Body of pancreas (tissue), 4 donors: Measurements from ENCODE around the gene USP33. TPM values are rescaled to one million over a fixed set of nuclear protein-coding genes. Genes with fewer than 3 reads are reported as not detected.
"Not testable (repeated sequence)": the region's sequence is repeated elsewhere in the genome, so short reads cannot be mapped to it uniquely, and the experiment has no call there.

ENCODE experiments used
- ATAC-seq: fragments of 150-250 bp; one replicate; pipeline ENCODE4 v1.9.1; 2016
- DNase-seq, 4 donors: peaks; one replicate each; pipeline ENCODE4 v3.0.0-alpha.2; 2019
- H3K27ac ChIP-seq, 4 donors: fragments of 200-600 bp; sonication (generic); 1 replicate in 3 of 4; 2 replicates in 1 of 4; pipeline versions ENCODE4 v1.5.1 to v1.6.1; 2016 to 2019; ENCODE audit warnings: mild to moderate bottlenecking in 1 of 4, mixed read lengths in 1 of 4, moderate library complexity in 1 of 4
- H3K27me3 ChIP-seq, 2 donors: fragments of 200-600 bp; sonication (generic); one replicate each; pipeline ENCODE4 v1.6.0; 2016; ENCODE audit warnings: mild to moderate bottlenecking in 1 of 2
- H3K36me3 ChIP-seq, 2 donors: fragments of 200-600 bp; sonication (generic); replicated peaks in 1 of 2; 2 replicates each; pipeline ENCODE4 v1.5.1; 2016; ENCODE audit warnings: low read depth in 2 of 2; ENCODE audit not compliant: insufficient read depth in 1 of 2
- H3K4me1 ChIP-seq: fragments of 200-600 bp; sonication (generic); one replicate; pipeline ENCODE4 v1.6.0; 2016
- H3K4me3 ChIP-seq, 2 donors: fragments of 200-600 bp; sonication (generic); 1 replicate in 1 of 2; 2 replicates in 1 of 2; pipeline ENCODE4 v1.5.1; 2016 to 2019
- H3K9me3 ChIP-seq, 3 donors: fragments of 200-600 bp; sonication (generic); 1 replicate in 2 of 3; 2 replicates in 1 of 3; pipeline ENCODE4 v1.5.1; 2016
- CTCF ChIP-seq, 7 experiments: fragments of 450-650 bp in 4 of 7; fragments of 200-600 bp in 3 of 7; sonication (generic) in 3 of 7; IDR thresholded peaks; one replicate each; pipeline ENCODE4 v1.5.1; 2016 to 2019; ENCODE audit warnings: antibody characterized with exemption in 7 of 7
- POLR2A ChIP-seq, 3 donors: fragments of 450-650 bp; IDR thresholded peaks; one replicate each; pipeline ENCODE4 v1.6.1; 2016; ENCODE audit warnings: antibody characterized with exemption in 3 of 3, mild to moderate bottlenecking in 2 of 3
- WGBS, 2 donors: methylation state at CpG; one replicate each; pipeline ENCODE4 v1.1.5; 2017; 5-methylcytosine and 5-hydroxymethylcytosine counted together
- intact Hi-C: fragments of 100-400 bp; cut with DNase I; formaldehyde crosslinking; loops from one replicate; pipeline ENCODE4 v1.15.1; 2023
- total RNA-seq, 2 donors: library from RNA; depleted of rRNA; stranded (reverse); fragments of >200 nt; gene quantifications; one replicate each; pipeline ENCODE4 v1.1.0, GENCODE V29; 2016

Gene USP33
- total RNA-seq, 2 donors from 2014 or later, result 53.1 to 65.1 TPM

GRCh38 chr1:77658271-77658670, 101.4 kb downstream of the USP33 start:
- Histone ChIP-seq H3K4me3 (no peak overlapping the region), H3K4me1 (peaks cover 23% of the 10 kb centered on the region), H3K36me3 (no peaks in the 10 kb centered on the region), H3K27ac (no peak overlapping the region), H3K9me3 (no peaks in the 10 kb centered on the region), H3K27me3 (no peaks in the 10 kb centered on the region)
- 93 to 95% methylated on average over 6 of the region's 6 CpGs for WGBS, 2 donors
- ATAC-seq (no peak), DNase-seq (no peak)
- intact Hi-C loops, result no loop called here
- no peak for TF ChIP-seq POLR2A (IDR thresholded peaks at IDR 0.05)
- TF ChIP-seq CTCF (IDR thresholded peaks at IDR 0.05), result no peak

- intact Hi-C loops, result no loop called here
- DNase-seq (peak; percentile 35 to 67 (median 44)), ATAC-seq (peak; percentile 56)
- peaks cover 16% of the 10 kb centered on the region for H3K4me1 ChIP-seq
- peak overlapping the region in 1 of 4 donors; percentile 26 for H3K27ac ChIP-seq
- H3K27me3 ChIP-seq, result no peaks in the 10 kb centered on the region
- H3K9me3 ChIP-seq, result no peaks in the 10 kb centered on the region
- TF ChIP-seq CTCF (IDR thresholded peaks at IDR 0.05) (no peak), POLR2A (IDR thresholded peaks at IDR 0.05) (no peak)
- no peak overlapping the region for H3K4me3 ChIP-seq
- no peaks in the 10 kb centered on the region for H3K36me3 ChIP-seq
- WGBS, 2 donors, result 16 to 20% methylated on average over 2 of the region's 2 CpGs
Observed at GRCh38 chr1:77655431-77655974, 104.1 kb downstream of the USP33 start.

DNA sequence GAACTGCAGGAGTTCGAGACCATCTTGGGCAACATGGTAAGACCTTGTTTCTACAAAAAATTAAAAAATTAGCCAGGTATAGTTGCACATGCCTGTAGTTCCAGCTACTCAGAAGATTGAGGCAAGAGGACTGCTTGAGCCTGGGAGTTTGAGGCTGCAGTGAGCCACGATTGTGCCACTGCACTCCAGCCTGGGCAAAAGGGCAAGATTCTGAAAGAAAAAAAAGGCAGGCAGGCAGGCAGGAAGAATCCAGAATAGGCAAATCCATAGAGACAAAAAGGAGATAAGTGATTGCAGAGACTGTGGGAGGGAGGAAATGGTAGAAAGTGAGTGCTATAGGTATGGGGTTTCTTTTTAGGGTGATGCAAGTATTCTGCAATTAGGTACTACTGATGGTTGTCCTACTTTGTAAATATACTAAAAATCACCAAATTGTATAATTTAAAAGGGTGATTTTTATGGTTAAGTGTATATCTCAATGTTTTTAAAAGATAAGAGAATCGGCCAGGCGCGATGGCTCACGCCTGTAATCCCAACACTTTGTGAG, 106.6 kb downstream of the USP33 start:
- 69 to 78% methylated on average over 6 of the region's 6 CpGs for WGBS, 2 donors
- H3K4me3 ChIP-seq, result no peak overlapping the region
- H3K27me3 ChIP-seq, result no peaks in the 10 kb centered on the region
- H3K9me3 ChIP-seq, result peaks cover 0 to 5% (median 0%) of the 10 kb centered on the region in 3 donors
- TF ChIP-seq POLR2A (IDR thresholded peaks at IDR 0.05) (no peak), CTCF (IDR thresholded peaks at IDR 0.05) (no peak)
- peaks cover 16% of the 10 kb centered on the region for H3K4me1 ChIP-seq
- H3K27ac ChIP-seq, result no peak overlapping the region
- ATAC-seq (no peak), DNase-seq (no peak)
- H3K36me3 ChIP-seq, result no peaks in the 10 kb centered on the region
- intact Hi-C loops, result no loop called here

DNA sequence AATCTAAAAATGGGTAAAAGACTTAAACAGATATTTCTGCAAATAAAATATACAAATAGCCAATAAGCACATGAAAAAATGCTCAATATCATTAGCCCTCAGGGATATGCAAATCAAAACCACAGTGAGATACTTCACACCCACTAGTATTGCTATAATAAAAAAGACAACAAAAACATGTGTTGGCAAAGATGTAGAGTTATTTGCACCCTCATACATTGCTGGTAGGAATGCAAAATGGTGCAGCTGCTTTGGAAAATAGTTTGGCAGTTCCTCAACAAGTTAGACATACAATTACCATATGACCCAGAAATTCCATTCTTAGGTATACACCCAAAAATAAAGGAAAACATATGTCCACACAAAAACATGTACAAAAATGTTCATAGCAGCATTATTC, 107.4 kb downstream of the USP33 start:
- no peak overlapping the region for H3K27ac ChIP-seq
- TF ChIP-seq POLR2A (IDR thresholded peaks at IDR 0.05) (no peak), CTCF (IDR thresholded peaks at IDR 0.05) (no peak)
- ATAC-seq (no peak), DNase-seq (no peak)
- H3K4me3 ChIP-seq, result no peak overlapping the region
- H3K4me1 ChIP-seq, result peaks cover 16% of the 10 kb centered on the region
- no peaks in the 10 kb centered on the region for H3K36me3 ChIP-seq
- intact Hi-C loops, result no loop called here
- peaks cover 0 to 5% (median 0%) of the 10 kb centered on the region in 3 donors for H3K9me3 ChIP-seq
- no peaks in the 10 kb centered on the region for H3K27me3 ChIP-seq

GRCh38 chr1:77649127-77649526, 110.5 kb downstream of the USP33 start:
- no peak for DNase-seq
- H3K4me1 ChIP-seq, result no peaks in the 10 kb centered on the region
- intact Hi-C loops, result no loop called here
- no peak for TF ChIP-seq CTCF (IDR thresholded peaks at IDR 0.05)
- no peak for TF ChIP-seq POLR2A (IDR thresholded peaks at IDR 0.05)
- no peak overlapping the region for H3K4me3 ChIP-seq
- 95 to 98% methylated on average over 2 of the region's 2 CpGs for WGBS, 2 donors
- H3K27me3 ChIP-seq, result no peaks in the 10 kb centered on the region
- H3K36me3 ChIP-seq, result peaks cover 0 to 3% of the 10 kb centered on the region in 2 donors
- no peak overlapping the region for H3K27ac ChIP-seq
- ATAC-seq, result no peak
- H3K9me3 ChIP-seq, result peaks cover 0 to 5% (median 0%) of the 10 kb centered on the region in 3 donors

DNA sequence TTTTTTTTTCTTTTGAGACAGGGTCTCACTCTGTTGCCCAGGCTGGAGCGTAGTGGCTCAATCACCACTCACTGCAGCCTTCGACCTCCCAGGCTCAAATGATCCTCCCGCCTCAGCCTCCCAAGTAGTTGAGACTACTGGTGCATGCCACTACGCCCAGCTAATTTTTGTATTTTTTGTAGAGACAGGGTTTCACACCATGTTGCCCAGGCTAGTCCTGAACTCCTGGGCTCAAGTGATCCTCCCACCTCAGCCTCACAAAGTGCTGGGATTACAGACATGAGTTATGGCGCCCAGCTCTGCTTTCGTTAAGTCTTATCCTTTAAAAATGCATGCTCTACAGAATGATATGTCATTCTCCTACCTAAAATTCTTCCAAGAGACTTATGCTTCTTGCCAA, 113.4 kb downstream of the USP33 start:
- H3K4me3 ChIP-seq, H3K27me3 ChIP-seq, H3K4me1 ChIP-seq, H3K27ac ChIP-seq, H3K36me3 ChIP-seq, ATAC-seq, intact Hi-C loops, DNase-seq, H3K9me3 ChIP-seq: not testable (repeated sequence)
- WGBS, 2 donors, result 97 to 99% methylated on average over 6 of the region's 6 CpGs
